ENCODE measurements around the gene OR5L2.
"Not testable (repeated sequence)": the region's sequence is repeated elsewhere in the genome, so short reads cannot be mapped to it uniquely, and the experiment has no call there.

The OR5L2 gene

DNA sequence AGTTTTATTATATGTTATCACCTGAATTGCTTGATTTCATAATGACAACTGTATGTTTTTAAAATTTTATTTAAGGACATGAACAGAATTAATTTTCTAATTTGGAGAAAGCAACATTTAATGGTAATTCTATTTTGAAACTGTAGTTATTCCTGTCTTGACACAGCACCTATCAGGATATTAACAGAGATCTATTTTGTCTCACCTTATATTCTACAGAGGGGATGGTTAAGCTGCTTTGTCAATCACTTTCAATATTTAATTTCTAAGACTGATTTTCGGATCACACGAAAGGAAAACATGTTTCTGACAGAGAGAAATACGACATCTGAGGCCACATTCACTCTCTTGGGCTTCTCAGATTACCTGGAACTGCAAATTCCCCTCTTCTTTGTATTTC, 11.4 kb downstream of the OR5L2 start, which contains the start of gene OR5D16:
Gene OR5D16, plus strand, starts transcription at position 301 of the 400 bp plus-strand sequence. Its CDS starts 0 bp downstream, at position 301.
- TF ChIP-seq, protein P1, sequence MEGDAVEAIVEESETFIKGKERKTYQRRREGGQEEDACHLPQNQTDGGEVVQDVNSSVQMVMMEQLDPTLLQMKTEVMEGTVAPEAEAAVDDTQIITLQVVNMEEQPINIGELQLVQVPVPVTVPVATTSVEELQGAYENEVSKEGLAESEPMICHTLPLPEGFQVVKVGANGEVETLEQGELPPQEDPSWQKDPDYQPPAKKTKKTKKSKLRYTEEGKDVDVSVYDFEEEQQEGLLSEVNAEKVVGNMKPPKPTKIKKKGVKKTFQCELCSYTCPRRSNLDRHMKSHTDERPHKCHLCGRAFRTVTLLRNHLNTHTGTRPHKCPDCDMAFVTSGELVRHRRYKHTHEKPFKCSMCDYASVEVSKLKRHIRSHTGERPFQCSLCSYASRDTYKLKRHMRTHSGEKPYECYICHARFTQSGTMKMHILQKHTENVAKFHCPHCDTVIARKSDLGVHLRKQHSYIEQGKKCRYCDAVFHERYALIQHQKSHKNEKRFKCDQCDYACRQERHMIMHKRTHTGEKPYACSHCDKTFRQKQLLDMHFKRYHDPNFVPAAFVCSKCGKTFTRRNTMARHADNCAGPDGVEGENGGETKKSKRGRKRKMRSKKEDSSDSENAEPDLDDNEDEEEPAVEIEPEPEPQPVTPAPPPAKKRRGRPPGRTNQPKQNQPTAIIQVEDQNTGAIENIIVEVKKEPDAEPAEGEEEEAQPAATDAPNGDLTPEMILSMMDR (IDR thresholded peaks at IDR 0.05; ENCODE audit: extremely low read depth, missing control alignments), result no peak
- DNase-seq (ENCODE audit: low spot score), result no peak

GRCh38 chr11:55847453-55847852, 20.4 kb downstream of the OR5L2 start:
- TF ChIP-seq, protein P1 (IDR thresholded peaks at IDR 0.05; ENCODE audit: extremely low read depth, missing control alignments), result no peak
- no peak for DNase-seq (ENCODE audit: low spot score)

DNA sequence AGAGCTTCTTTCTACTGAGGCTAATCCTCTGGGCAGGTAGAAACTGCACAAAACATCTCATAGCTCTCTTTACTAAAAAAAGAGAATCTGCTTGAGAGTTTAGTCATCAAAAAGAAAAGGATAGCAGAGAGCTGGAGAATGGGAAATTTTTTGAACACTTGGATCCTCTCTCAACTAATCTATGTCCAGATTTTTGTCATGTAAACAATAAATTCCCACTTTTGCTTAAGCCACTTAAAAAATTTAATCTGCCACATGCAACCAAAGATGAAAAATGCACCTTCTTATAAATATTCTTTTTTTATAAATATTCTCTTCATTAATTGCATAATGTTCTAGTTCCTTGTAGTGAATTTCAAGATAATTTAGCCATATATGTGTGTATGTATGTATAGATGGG, 22.0 kb downstream of the OR5L2 start:
- TF ChIP-seq, protein P1 (IDR thresholded peaks at IDR 0.05; ENCODE audit: extremely low read depth, missing control alignments), result no peak

GRCh38 chr11:55852141-55852540, 25.1 kb downstream of the OR5L2 start:
- no peak for DNase-seq (ENCODE audit: low spot score)
- TF ChIP-seq, protein P1 (IDR thresholded peaks at IDR 0.05; ENCODE audit: extremely low read depth, missing control alignments), result no peak

More for the DNA sequence above, 22.0 kb downstream of the OR5L2 start:
- DNase-seq (ENCODE audit: low spot score), result no peak

DNA sequence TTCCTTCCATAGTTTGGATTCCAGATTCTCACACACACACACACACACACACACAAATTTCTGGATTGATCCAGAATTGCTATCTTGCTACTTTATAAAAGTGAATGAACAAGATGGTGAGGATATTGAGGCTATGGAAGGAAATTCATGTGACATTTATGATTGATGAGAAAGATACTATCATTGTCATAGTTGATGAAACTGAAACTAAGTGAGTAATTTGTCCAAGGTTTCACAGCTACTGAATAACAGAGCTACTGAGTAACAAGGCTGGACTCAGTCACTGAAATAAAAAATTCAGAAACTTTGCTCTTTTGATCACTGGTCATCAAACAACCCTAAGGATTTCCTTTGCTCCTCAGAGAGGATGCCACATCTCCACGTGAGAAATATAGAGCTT, 27.7 kb downstream of the OR5L2 start:
- DNase-seq (ENCODE audit: low spot score), result no peak

DNA sequence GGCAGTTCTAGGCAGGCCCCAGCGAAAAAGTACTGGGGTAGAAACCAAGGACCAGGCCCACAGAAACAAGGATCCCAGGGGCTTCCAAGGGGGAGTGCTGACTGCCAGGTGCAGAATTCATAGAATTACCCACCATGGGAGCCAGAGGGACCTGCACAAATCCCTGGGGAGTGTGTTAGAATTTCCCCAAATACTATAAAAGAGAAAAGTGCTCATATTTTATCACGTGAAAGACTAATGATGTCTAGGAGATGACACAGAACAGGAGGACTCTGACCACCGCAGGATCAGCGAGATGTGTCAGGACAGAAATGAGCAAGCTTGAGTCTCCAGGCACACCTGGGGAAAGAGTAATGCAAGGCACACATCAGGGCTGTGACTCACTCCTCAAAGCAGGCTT, 40.3 kb downstream of the OR5L2 start:
- DNase-seq (ENCODE audit: low spot score), result not testable (repeated sequence)

More for the DNA sequence above, 27.7 kb downstream of the OR5L2 start:
- TF ChIP-seq, protein P1 (IDR thresholded peaks at IDR 0.05; ENCODE audit: extremely low read depth, missing control alignments), result no peak

DNA sequence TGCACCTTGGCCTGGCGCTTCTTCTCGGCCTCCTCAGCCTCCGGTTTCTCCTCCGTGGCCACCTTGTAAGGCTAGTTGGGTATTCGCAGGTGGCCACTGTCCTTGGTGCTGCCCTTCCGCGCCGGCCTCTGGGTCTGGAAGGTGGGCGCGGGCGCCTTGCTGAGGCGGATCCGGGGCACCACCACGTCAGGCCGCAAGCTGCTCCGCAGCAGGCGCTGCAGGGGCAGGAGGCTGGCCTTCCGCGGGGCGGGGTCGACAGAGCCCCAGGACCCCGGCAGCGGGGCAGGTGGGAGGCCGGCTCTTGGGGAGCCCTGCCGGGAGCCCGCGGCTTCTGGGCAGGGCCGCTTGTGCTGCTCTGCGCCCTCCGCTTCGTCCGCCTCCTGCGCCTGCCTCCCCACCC, 45.7 kb downstream of the OR5L2 start:
- not testable (repeated sequence) for DNase-seq (ENCODE audit: low spot score)

- not testable (repeated sequence) for DNase-seq (ENCODE audit: low spot score)
Measured at GRCh38 chr11:55873146-55873545, 46.1 kb downstream of the OR5L2 start.
